Activated T-cell treated with anti-CD3 and anti-CD28 coated beads, Interleukin-2, amount 50 U/mL, for 1 hour (primary cell): ENCODE data around the gene TRPV3.
"Not testable (repeated sequence)": the region's sequence is repeated elsewhere in the genome, so short reads cannot be mapped to it uniquely, and the experiment has no call there.

Experiments used
- DNase-seq: peaks from one replicate; pipeline ENCODE4 v3.0.0-alpha.2; 2020

Gene TRPV3

DNA sequence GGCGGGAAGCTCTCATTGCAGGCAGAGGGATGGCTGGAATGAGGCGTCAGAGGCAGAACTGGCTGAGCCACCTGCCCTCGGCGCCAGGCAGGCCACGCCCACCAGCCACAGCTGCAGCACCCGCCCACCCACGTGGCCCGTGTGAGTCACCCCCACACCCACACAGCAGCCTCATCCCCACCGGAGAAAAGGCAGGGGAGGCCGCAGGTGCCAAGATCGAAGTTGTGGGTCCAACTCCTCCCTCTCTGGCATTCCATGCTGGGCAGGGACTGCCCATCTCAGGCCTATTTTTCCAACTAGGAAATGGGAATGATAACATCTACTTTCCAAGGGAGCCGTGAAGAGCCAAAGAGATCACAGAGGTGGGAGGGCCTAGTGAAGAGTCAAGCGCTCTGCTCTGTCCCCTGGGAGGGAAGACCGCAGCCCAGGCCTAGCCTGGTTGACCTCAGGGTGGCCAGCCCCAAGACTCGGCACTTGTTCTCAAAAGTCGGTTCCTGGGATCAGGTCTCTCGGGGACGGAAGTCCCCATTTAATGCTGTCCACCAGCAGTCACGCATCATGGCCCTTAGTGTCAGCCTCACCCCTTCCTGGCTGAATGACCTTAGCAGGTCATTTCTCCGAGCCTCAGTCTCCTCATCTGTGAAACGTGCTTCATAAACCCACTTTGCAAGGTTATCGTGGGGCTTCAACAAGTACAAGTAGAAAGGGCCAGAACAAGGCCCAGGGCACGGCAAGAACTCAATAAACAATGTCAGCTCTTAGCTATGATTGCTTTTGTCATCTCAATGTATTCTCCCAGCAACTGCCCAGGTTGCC lies at the start of gene TRPV3:
Gene TRPV3, minus strand, starts transcription at position 45 of the 816 bp plus-strand sequence. CDS start 2,962 bp downstream, outside the sequence.
- peak; percentile 57 for DNase-seq

GRCh38 chr17:3603870-3604259 lies 46.3 kb upstream of the TRPV3 start:
- DNase-seq = no peak

DNA sequence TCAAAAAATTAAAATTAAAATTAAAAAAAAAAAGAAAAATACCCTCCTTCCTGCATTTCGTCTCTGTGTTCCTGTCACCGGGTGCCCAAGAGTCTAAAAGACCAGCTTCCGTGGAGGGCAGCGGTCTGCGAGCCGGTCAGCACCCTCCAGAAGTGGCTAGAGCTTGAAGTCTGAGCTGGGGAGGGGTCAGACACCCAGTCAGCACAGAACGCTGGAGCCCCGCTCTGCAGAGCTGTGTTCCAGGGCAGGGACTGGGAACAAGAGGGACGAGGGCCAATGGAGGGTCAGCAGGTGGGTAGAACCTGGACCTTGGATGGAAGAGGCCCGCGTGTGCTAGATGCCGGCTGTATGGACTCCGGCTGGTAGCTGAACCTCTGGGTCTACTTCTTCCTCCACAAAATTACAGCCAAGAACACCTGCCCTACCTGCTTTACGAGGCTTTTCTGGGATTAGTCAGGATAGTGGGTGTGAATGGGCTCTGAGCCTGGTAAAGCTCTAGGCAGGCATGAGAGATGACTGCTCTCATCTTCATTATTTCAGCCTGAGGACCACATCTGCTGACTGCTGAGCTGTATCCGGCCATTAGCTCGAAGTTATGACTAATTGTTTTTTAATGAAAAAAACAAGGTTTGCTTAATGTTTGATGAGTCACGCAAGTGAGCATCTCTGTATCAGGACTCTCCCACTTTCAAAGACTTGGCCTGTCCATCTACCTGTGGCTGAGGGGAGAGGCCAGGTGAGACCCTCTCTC lies 45.7 kb upstream of the TRPV3 start:
- no peak for DNase-seq

- no peak for DNase-seq
Measured at GRCh38 chr17:3602499-3602898, 44.9 kb upstream of the TRPV3 start.

DNA sequence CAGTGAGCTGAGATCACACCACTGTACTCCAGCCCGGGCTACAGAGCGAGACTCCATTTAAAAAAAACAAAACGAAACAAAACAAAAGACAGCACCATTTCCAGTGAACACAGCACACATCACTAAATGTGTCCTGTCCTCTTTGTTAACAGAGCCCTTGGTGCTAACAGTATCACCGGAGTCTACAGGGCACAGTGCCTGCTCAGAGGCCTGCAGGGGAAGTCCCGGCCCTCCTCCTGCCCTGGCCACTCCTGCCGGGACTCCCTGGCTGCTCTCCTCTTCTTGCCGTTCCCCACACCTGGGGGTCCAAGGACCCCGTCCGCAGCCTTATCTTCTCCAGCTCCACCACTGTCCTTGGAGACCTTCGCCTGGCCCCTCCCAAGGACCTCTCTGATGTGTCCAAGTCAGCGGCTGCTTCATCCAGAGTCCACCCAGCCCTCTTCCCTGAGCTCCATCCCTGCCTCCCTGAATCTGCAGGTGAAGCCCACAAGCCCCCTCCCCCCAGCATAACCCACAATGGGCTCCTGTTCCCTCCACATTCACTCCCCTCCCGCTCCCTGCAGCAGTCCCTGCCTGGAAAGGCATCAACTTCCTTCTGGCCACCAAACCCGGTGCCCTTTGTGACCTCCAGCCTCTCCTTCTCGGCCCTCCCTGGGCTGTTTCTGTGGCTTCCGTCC lies 43.1 kb upstream of the TRPV3 start:
- no peak for DNase-seq

DNA sequence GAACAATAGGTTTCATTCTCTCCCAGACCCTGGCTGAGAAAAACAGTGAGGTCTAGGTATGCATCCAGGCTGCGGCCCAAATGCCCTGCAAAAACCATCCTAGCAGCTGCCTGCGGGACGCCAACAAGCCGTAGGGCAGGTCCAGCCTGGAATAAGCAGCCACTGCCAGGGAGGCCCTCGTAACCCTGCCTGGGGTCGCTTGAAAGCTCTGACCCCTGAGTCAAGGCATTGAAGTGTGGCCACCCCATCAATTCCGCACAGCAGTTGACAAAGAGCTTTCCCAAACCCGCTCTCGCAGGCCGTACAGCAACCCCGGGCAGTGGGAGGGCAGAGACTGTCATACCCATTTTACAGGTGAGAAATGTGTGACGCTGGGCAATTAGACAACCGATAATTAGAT lies 40.5 kb upstream of the TRPV3 start:
- no peak for DNase-seq

GRCh38 chr17:3596804-3597464 lies 39.3 kb upstream of the TRPV3 start:
- no peak for DNase-seq

DNA sequence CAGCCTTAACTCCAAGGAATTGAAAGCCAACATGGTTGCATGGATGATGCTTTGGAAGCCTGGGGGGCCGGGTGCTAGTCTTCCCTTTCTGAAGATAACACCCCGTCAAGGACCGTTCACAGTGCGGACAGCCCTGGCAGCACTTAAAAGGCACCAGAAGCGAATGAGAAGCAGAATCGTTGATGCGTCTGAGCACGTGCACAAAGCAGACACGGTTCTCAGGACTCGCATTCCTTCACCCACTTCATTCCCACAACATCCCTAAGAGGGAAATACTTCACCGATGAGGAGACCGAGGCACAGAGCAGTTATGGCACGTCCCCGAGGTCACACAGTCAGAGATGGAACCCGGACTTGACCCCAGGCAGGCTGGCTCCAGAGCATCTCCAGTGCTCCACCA lies 37.4 kb upstream of the TRPV3 start:
- DNase-seq = no peak

GRCh38 chr17:3594051-3594800 lies 36.6 kb upstream of the TRPV3 start:
- DNase-seq = no peak

GRCh38 chr17:3593384-3593783 lies 35.8 kb upstream of the TRPV3 start:
- DNase-seq = no peak

- DNase-seq = no peak
Measured at GRCh38 chr17:3592216-3592860, 34.7 kb upstream of the TRPV3 start.

- no peak for DNase-seq
Measured at GRCh38 chr17:3590768-3591167, 33.2 kb upstream of the TRPV3 start.

GRCh38 chr17:3590231-3590630 lies 32.6 kb upstream of the TRPV3 start:
- no peak for DNase-seq

DNA sequence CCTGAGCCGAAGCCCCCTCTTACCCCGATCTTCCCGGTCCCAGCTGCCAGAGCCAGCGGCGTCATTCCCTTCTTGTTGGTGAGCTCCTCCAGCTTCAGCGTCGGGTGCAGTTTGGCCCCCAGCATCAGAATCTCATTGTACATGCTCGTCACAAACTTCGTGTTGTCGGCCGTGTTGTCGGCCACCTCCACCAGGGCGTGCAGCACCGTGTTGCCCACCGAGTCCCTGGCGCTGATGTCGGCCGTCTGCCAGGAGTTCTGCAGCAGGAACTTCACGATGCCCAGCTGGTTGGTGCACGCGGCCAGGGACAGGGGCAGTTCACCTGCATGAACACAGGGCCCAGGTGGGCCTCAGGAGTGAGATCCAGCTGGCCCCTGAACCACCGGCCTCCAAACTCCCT lies 32.2 kb upstream of the TRPV3 start:
- no peak for DNase-seq

GRCh38 chr17:3585826-3586225 lies 28.2 kb upstream of the TRPV3 start:
- DNase-seq = no peak

GRCh38 chr17:3583456-3583855 lies 25.8 kb upstream of the TRPV3 start:
- no peak for DNase-seq

DNA sequence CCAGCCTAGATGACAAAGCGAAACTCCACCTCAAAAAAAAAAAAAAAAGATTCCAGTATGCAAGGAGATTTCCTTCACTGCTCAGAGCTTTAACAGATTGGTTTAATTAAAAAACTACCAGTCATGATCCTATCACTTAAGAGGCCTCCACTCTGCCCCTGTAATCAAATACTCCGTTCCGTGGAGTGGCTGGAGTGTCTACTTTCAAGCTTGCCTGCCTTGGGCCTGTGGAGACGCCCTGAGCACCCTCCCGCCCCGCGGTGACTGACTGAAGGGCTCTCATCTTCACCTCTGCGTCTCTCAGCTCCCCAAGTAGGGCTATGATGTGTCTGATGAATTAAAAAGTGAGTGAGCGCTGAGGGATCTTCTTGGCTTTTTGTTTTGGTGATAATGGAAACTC lies 25.3 kb upstream of the TRPV3 start:
- no peak for DNase-seq

- not testable (repeated sequence) for DNase-seq
Measured at GRCh38 chr17:3578667-3579066, 21.1 kb upstream of the TRPV3 start.

GRCh38 chr17:3576970-3577369 lies 19.4 kb upstream of the TRPV3 start:
- no peak for DNase-seq

GRCh38 chr17:3575511-3575910 lies 17.9 kb upstream of the TRPV3 start:
- no peak for DNase-seq

DNA sequence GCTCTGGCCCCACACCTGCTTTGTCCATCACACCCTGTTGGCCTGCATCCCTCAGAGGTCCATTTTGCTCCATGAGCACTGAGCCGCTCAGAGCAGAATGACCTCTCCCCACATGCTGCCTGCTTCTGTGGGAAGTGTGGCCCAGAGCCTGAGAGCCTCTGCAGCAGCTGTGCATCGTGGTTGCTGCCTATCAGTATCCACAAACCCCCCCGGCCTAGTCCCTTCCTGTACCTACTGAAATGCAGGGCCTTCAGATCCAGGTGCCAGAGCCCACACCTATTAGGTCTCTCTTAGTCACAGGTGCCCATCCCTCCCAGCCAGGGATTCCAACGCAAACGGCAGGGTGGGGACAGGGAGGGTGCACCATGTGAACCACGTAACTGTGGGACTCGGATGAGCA lies 16.6 kb upstream of the TRPV3 start:
- DNase-seq = no peak
